A673 (cell line): ENCODE results near the gene CSGALNACT2. TPM values are rescaled to one million over a fixed set of nuclear protein-coding genes. Genes with fewer than 3 reads are reported as not detected.

Experiments used
- BruUV-seq: library from RNA; stranded (reverse); fragments of 400-500 nt; replicated peaks from 2 replicates; lab custom pipeline; 2021; lab: Mats Ljungman, UMichigan
- CTCF ChIA-PET: fragments of 300-600 bp; sonication (Branson Sonifier 250); formaldehyde crosslinking; loops from one replicate; lab custom pipeline; 2022; ENCODE audit warnings: antibody characterized with exemption; lab: Charles Lee
- POLR2A ChIA-PET: fragments of 300-600 bp; sonication (Branson Sonifier 250); formaldehyde crosslinking; loops from one replicate; lab custom pipeline; 2022; ENCODE audit warnings: antibody characterized with exemption; ENCODE audit not compliant: low non-redundant PET; lab: Charles Lee
- DNase-seq: peaks from one replicate; pipeline ENCODE4 v3.0.0-alpha.2; 2015; ENCODE audit warnings: low spot score
- H3K27ac ChIP-seq: fragments of 200-600 bp; sonication (generic); 2 replicates; pipeline ENCODE4 v1.5.1; 2016; ENCODE audit warnings: mixed run types, low read depth, mild to moderate bottlenecking, mixed read lengths, antibody characterized with exemption, low read length; ENCODE audit not compliant: poor library complexity, severe bottlenecking
- H3K27me3 ChIP-seq: fragments of 200-600 bp; sonication (generic); replicated peaks from 2 replicates; pipeline ENCODE4 v1.6.1; 2017; ENCODE audit warnings: mixed run types, low read depth, mild to moderate bottlenecking, mixed read lengths, antibody characterized with exemption, low read length; ENCODE audit not compliant: insufficient read depth, poor library complexity
- H3K36me3 ChIP-seq: fragments of 200-600 bp; sonication (generic); 2 replicates; pipeline ENCODE4 v1.6.1; 2016; ENCODE audit warnings: mixed run types, mild to moderate bottlenecking, mixed read lengths, antibody characterized with exemption, low read length; ENCODE audit not compliant: insufficient read depth, poor library complexity, severe bottlenecking
- H3K4me1 ChIP-seq: fragments of 200-600 bp; sonication (generic); 2 replicates; pipeline ENCODE4 v1.6.1; 2017; ENCODE audit warnings: mixed run types, mild to moderate bottlenecking, mixed read lengths, antibody characterized with exemption, low read length; ENCODE audit not compliant: insufficient read depth, poor library complexity, severe bottlenecking
- H3K4me3 ChIP-seq: fragments of 200-600 bp; sonication (generic); 2 replicates; pipeline ENCODE4 v1.5.1; 2016; ENCODE audit warnings: low read depth, mixed run types, mild to moderate bottlenecking, mixed read lengths, low read length; ENCODE audit not compliant: poor library complexity, severe bottlenecking
- H3K9me3 ChIP-seq: fragments of 200-600 bp; sonication (generic); 2 replicates; pipeline ENCODE4 v1.6.1; 2016; ENCODE audit warnings: mixed run types, low read depth, mild to moderate bottlenecking, mixed read lengths, antibody characterized with exemption, low read length; ENCODE audit not compliant: poor library complexity, severe bottlenecking
- CTCF ChIP-seq: fragments of 300-800, 200-600 bp; sonication (generic); conservative IDR thresholded peaks from 2 replicates; pipeline ENCODE4 v1.5.1; 2017; ENCODE audit warnings: low read depth, mild to moderate bottlenecking, antibody characterized with exemption, low read length, moderate library complexity, mixed read lengths
- EZH2 ChIP-seq: fragments of 200-600 bp; sonication (generic); IDR thresholded peaks from 2 replicates; pipeline ENCODE4 v1.6.1; 2017; ENCODE audit warnings: borderline replicate concordance, low read depth, mild to moderate bottlenecking, mixed read lengths, antibody characterized with exemption, low read length; ENCODE audit not compliant: poor library complexity, severe bottlenecking
- intact Hi-C: fragments of 100-400 bp; cut with micrococcal nuclease; formaldehyde crosslinking; loops from one replicate; pipeline ENCODE4 v1.10.0; 2022; ENCODE audit not compliant: unreplicated experiment
- total RNA-seq: library from RNA; stranded (reverse); gene quantifications from 2 replicates; pipeline ENCODE4 v1.2.3, GENCODE V29; 2021

The CSGALNACT2 gene
- total RNA-seq, 1 experiment from 2014 or later: 18.6 TPM

GRCh38 chr10:43102063-43102828 is 36.0 kb upstream of the CSGALNACT2 start:
- no peaks in the 10 kb centered on the region for H3K36me3 ChIP-seq
- no TSS peak for BruUV-seq
- H3K27me3 ChIP-seq: no peaks in the 10 kb centered on the region
- ChIA-PET CTCF (no interaction called here), POLR2A (interaction anchor here (0.5 kb wide), 1 partner anchor 41 kb away, joined by 4 read pairs; no protein-coding TSS in a partner anchor)
- peaks cover 4% of the 10 kb centered on the region for H3K4me1 ChIP-seq
- no peak for DNase-seq
- intact Hi-C loops: no loop called here
- TF ChIP-seq EZH2: no peak
- TF ChIP-seq CTCF: no peak
- H3K9me3 ChIP-seq: no peaks in the 10 kb centered on the region
- no peak overlapping the region for H3K27ac ChIP-seq
- no peak overlapping the region for H3K4me3 ChIP-seq

- intact Hi-C loops: loop anchor here (1.0 to 2.0 kb wide), 2 partner anchors 239 to 353 kb away; no protein-coding TSS in a partner anchor
- DNase-seq: peak; percentile 82
- no TSS peak for BruUV-seq
- Histone ChIP-seq H3K36me3 (no peaks in the 10 kb centered on the region), H3K4me1 (peaks cover 4% of the 10 kb centered on the region), H3K4me3 (peak overlapping the region; percentile 45), H3K27ac (no peak overlapping the region), H3K27me3 (no peaks in the 10 kb centered on the region), H3K9me3 (no peaks in the 10 kb centered on the region)
- TF ChIP-seq EZH2 (no peak), CTCF (peak; percentile 98)
- CTCF ChIA-PET: interaction anchor here (0.7 kb wide), 1 partner anchor 352 kb away, joined by 4 read pairs; no protein-coding TSS in a partner anchor
- POLR2A ChIA-PET: no interaction called here
These were observed 32.9 kb upstream of the CSGALNACT2 start for GRCh38 chr10:43105102-43105955.

- Histone ChIP-seq H3K4me1 (peaks cover 4% of the 10 kb centered on the region), H3K27ac (no peak overlapping the region), H3K9me3 (no peaks in the 10 kb centered on the region), H3K27me3 (no peaks in the 10 kb centered on the region), H3K4me3 (no peak overlapping the region), H3K36me3 (no peaks in the 10 kb centered on the region)
- BruUV-seq: no TSS peak
- CTCF ChIA-PET: no interaction called here
- no peak for DNase-seq
- POLR2A ChIA-PET: no interaction called here
- no peak for TF ChIP-seq EZH2
- no peak for TF ChIP-seq CTCF
- intact Hi-C loops: loop anchor here (1.0 to 2.0 kb wide), 2 partner anchors 240 to 353 kb away; no protein-coding TSS in a partner anchor
These were observed 32.4 kb upstream of the CSGALNACT2 start for GRCh38 chr10:43105956-43106229.
